ENCODE results near the gene DLGAP4. TPM values are rescaled to one million over a fixed set of nuclear protein-coding genes. Genes with fewer than 3 reads are reported as not detected.

DLGAP4 gene
- total and polyA plus RNA-seq, 2 of the 8 experiments (the other 6 are each of a cell fraction or from before 2014, with no cell fraction given): 41.2 to 57.2 TPM

DNA sequence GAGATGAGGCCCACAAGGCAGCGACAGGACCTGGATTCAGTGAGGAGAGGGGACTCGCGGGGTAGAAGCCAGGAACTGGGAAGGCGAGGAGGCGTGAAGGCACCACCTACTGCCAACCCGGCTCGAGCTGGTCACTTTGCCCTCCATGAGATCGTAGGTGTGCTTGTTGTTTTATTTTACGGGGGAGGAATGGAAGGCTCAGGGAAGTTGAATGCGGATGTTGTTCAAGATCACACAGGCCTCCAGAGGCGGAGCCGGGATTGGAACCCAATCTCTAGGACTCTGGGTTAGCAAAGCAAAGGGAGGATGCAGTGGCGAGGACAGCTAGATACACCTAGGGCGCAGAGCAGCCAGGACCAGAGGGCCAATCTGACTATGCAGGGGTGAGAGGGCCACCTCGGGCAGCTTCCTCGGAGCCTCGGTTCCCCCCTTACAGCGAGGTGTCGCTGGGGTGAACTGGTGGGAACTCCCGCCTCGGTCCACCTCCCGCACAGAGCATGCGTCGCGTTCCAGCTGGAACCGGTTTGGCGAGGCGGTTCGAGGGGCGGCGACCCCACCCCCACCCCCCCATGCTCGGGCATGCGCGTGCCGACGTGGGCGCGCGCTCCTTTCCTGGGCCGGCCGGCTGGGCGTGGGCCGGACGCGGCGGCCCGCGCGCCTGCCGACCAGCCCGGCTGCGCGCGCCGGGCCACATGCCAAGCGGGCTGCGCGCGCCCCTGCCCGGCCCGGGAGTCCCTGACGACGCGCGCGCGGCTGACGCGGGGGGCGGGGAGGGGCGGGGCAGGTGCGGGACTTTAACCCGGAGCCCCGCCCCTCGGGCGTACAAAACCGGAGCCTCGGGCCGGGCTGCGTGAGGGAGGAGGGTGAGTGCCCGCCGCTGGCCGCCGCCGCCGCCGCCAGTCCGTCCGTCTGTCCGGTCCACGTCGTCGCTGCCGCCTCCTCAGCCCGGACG, 154.8 kb downstream of the DLGAP4 start (continued):
- peak; percentile 86 for TF ChIP-seq POLR2AphosphoS5 (IDR thresholded peaks at IDR 0.05; ENCODE audit: low read depth, low read length)
- TF ChIP-seq, protein P1, sequence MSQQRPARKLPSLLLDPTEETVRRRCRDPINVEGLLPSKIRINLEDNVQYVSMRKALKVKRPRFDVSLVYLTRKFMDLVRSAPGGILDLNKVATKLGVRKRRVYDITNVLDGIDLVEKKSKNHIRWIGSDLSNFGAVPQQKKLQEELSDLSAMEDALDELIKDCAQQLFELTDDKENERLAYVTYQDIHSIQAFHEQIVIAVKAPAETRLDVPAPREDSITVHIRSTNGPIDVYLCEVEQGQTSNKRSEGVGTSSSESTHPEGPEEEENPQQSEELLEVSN (IDR thresholded peaks at IDR 0.05): peak; percentile 99
- no peak for TF ChIP-seq HDAC6 (IDR thresholded peaks at IDR 0.05; ENCODE audit: low read depth, low read length)
- TF ChIP-seq SIX5 (IDR thresholded peaks at IDR 0.05; ENCODE audit: low read depth, low read length): no peak
- no peak for TF ChIP-seq JUN (IDR thresholded peaks at IDR 0.05; ENCODE audit: low read depth, low read length)
- no peak for TF ChIP-seq ATF3 (IDR thresholded peaks at IDR 0.05; ENCODE audit: insufficient read depth, low read depth, low read length)
- TF ChIP-seq CBX8 (IDR thresholded peaks at IDR 0.05; ENCODE audit: borderline replicate concordance, low read depth, low read length): no peak
- peak; percentile 68 for TF ChIP-seq SP1 (IDR thresholded peaks at IDR 0.05; ENCODE audit: low read depth, low read length)
- 0 out of 2 replicates have a peak, but pooled peaks have one; percentile 8 for TF ChIP-seq KDM1A (IDR thresholded peaks at IDR 0.05; ENCODE audit: borderline replicate concordance, low read length)
- TF ChIP-seq CBX5 (IDR thresholded peaks at IDR 0.05; ENCODE audit: low read depth, low read length): no peak
- TF ChIP-seq GTF2F1 (IDR thresholded peaks at IDR 0.05; ENCODE audit: borderline replicate concordance, low read depth, low read length): no peak
- no peak for TF ChIP-seq RAD21 (IDR thresholded peaks at IDR 0.05 in 1 of 2, conservative IDR thresholded peaks at IDR 0.05 in 1 of 2; ENCODE audit: low read depth in 2 of 2, low read length in 2 of 2)
- no peak for TF ChIP-seq EGR1 (IDR thresholded peaks at IDR 0.05; ENCODE audit: borderline replicate concordance, low read depth, low read length)
- TF ChIP-seq BRCA1 (IDR thresholded peaks at IDR 0.05; ENCODE audit: low read depth, low read length): no peak
- no peak for TF ChIP-seq CHD1 (IDR thresholded peaks at IDR 0.05; ENCODE audit: low read depth, low read length)
- peak; percentile 48; the same call in 1 of the 2 replicates for TF ChIP-seq PHF8 (conservative IDR thresholded peaks at IDR 0.05; ENCODE audit: low read depth, low read length)
- peak; percentile 29; the same call in 1 of the 2 replicates for TF ChIP-seq TBP (IDR thresholded peaks at IDR 0.05; ENCODE audit: low read depth, low read length)
- TF ChIP-seq SUZ12 (IDR thresholded peaks at IDR 0.05; ENCODE audit: low read length): no peak
- no peak; a peak in 1 of 3 replicates for TF ChIP-seq EP300 (IDR thresholded peaks at IDR 0.05; ENCODE audit: borderline replicate concordance in 1 of 2, low read depth in 2 of 2, low read length in 2 of 2)
- no peak for TF ChIP-seq MAFK (IDR thresholded peaks at IDR 0.05; ENCODE audit: low read depth, low read length)
- peak; percentile 75 for TF ChIP-seq TAF1 (IDR thresholded peaks at IDR 0.05; ENCODE audit: low read depth, low read length)
- peak; percentile 55; the same call in 1 of the 2 replicates for TF ChIP-seq CREB1 (IDR thresholded peaks at IDR 0.05)
- peak; percentile 44; the same call in 1 of the 2 replicates for TF ChIP-seq TEAD4 (IDR thresholded peaks at IDR 0.05; ENCODE audit: low read depth, low read length)

Data from H1 (cell line).